ENCODE data around the gene SERPINI1.

SERPINI1 gene

DNA sequence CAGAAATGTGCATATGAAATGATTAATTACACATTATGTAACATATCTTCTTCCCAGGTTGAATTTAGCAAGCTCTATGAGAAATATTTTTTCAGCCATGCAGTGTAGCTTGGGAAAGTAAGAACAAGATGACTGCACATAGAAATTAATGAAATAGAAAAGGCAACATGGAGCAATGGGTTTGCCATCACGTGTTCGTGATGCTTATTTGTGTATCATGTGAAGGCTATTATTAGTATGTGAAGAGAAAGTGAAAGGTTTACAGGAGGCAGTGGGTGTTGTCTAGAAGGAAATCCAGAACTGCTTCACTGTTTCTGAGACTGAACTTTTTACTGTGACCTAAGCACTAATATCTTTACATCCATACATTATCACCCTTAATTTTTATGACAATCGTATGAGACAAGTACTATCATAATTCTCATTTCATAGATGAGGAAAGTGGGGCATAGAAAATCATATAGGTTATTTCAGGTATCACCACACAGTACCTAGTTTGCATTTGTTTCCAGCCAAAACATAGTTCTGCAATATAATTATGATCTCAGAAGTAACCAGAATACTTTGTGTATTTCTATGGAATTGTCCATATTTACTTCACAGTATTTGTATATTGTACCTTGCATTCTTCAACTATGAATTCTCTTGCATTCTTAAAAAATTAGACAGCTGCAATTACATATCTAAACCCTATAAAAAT lies 14.9 kb downstream of the SERPINI1 start:
- Histone ChIP-seq H3K27me3 (ENCODE audit: control insufficient read depth, insufficient read depth, low read length) (no peaks in the 10 kb centered on the region), H3K27ac (ENCODE audit: low read depth, low read length) (no peak overlapping the region), H3K4me3 (ENCODE audit: low read depth, low read length) (no peak overlapping the region), H3K9ac (ENCODE audit: low read length) (no peak overlapping the region), H3K4me1 (ENCODE audit: control insufficient read depth, insufficient read depth, low read length) (no peaks in the 10 kb centered on the region), H3K9me3 (ENCODE audit: control insufficient read depth, insufficient read depth, low read depth, low read length) (no peaks in the 10 kb centered on the region), H3K36me3 (ENCODE audit: control insufficient read depth, insufficient read depth, low read length) (no peaks in the 10 kb centered on the region)

DNA sequence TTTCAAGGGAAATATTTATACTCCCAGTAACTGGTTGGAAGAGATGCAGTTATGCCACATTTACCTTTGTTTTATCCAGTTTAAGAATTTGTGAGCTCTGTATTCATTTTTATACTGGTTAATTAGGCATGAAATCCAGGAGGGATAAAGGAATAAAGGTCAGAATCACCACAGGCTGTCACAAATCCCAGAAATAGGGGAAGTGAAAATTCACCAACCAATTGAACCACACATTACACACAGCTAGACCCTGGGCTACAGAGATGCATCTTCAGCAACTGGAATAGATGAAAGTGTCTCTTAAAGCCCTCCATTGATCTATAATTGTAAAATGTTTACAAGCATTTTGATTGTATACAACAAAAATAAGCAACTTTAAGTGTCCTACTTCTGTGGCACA lies 18.5 kb downstream of the SERPINI1 start:
- Histone ChIP-seq H3K9ac (ENCODE audit: low read length) (no peak overlapping the region), H3K4me3 (ENCODE audit: low read depth, low read length) (no peak overlapping the region), H3K27ac (ENCODE audit: low read depth, low read length) (no peak overlapping the region), H3K36me3 (ENCODE audit: control insufficient read depth, insufficient read depth, low read length) (no peaks in the 10 kb centered on the region), H3K9me3 (ENCODE audit: control insufficient read depth, insufficient read depth, low read depth, low read length) (0 out of 2 replicates have a peak, but pooled peaks cover 3% of the 10 kb centered on the region), H3K4me1 (ENCODE audit: control insufficient read depth, insufficient read depth, low read length) (no peaks in the 10 kb centered on the region), H3K27me3 (ENCODE audit: control insufficient read depth, insufficient read depth, low read length) (no peaks in the 10 kb centered on the region)

DNA sequence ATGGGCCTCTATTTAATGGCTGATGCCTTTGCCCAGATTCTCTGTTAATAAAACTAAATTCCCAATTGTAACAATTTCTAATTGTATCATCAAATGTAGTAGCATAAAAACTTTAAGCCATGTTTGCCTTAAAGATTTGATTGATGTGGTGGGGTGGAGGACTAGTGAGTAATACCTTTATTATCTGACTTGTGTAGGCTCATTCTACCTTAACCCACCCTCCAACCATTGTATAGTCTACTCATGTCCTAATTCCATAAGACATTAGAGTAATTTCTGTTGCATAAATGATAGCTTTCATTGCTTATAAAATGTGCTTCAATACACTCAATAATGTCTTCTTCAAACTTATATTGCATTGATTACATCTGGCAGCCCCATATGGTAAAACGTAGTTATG lies 25.8 kb downstream of the SERPINI1 start:
- Histone ChIP-seq H3K27ac (ENCODE audit: low read depth, low read length) (no peak overlapping the region), H3K9me3 (ENCODE audit: control insufficient read depth, insufficient read depth, low read depth, low read length) (peaks cover 17% of the 10 kb centered on the region), H3K36me3 (ENCODE audit: control insufficient read depth, insufficient read depth, low read length) (no peaks in the 10 kb centered on the region), H3K27me3 (ENCODE audit: control insufficient read depth, insufficient read depth, low read length) (no peaks in the 10 kb centered on the region), H3K4me1 (ENCODE audit: control insufficient read depth, insufficient read depth, low read length) (no peaks in the 10 kb centered on the region), H3K4me3 (ENCODE audit: low read depth, low read length) (no peak overlapping the region), H3K9ac (ENCODE audit: low read length) (no peak overlapping the region)

DNA sequence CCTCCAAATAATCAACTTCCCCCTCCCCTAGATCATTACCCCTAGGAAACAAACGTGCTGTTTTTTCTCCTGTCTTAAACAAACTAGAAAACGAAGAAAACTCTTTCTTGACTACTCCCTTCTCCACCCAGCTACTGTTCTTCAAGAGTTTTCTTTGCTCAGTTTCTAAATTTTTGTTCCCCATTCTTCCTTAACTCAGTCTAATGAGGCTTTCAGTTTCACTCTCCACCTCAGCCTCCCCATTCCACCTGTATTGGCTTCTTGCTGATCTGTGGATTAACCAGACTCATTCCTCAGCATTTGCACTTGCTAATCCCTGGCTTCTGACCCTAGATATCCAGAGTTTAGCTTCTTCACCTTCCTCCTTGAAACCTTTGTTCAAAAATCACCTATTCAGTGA lies 26.8 kb downstream of the SERPINI1 start:
- no peaks in the 10 kb centered on the region for H3K36me3 ChIP-seq (ENCODE audit: control insufficient read depth, insufficient read depth, low read length)
- no peak overlapping the region for H3K27ac ChIP-seq (ENCODE audit: low read depth, low read length)
- H3K4me1 ChIP-seq (ENCODE audit: control insufficient read depth, insufficient read depth, low read length) = no peaks in the 10 kb centered on the region
- H3K27me3 ChIP-seq (ENCODE audit: control insufficient read depth, insufficient read depth, low read length) = no peaks in the 10 kb centered on the region
- H3K4me3 ChIP-seq (ENCODE audit: low read depth, low read length) = no peak overlapping the region
- no peak overlapping the region for H3K9ac ChIP-seq (ENCODE audit: low read length)
- H3K9me3 ChIP-seq (ENCODE audit: control insufficient read depth, insufficient read depth, low read depth, low read length) = peaks cover 17% of the 10 kb centered on the region

DNA sequence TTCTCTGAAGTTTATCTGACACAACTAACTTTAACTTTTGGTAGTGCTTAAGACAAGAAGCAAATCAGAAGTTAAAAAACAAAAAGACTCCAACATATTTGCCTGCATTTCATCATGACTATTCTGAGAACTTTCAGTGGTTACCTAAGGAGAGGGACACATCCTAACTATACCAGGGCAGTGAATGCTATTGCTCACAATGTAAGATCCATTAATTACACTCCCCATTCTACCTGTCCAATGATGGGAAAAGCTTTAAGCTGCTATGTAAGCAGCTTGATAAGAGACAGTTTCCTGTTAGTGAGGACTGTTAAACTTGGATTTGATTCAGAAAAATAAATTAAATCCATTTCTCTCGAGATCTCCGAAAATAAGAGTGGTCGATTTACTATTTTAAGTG lies 37.5 kb downstream of the SERPINI1 start:
- H3K36me3 ChIP-seq (ENCODE audit: control insufficient read depth, insufficient read depth, low read length) = no peaks in the 10 kb centered on the region
- no peaks in the 10 kb centered on the region for H3K4me1 ChIP-seq (ENCODE audit: control insufficient read depth, insufficient read depth, low read length)
- H3K9me3 ChIP-seq (ENCODE audit: control insufficient read depth, insufficient read depth, low read depth, low read length) = peaks cover 4% of the 10 kb centered on the region; the same call in 1 of the 2 replicates
- H3K27ac ChIP-seq (ENCODE audit: low read depth, low read length) = no peak overlapping the region
- no peaks in the 10 kb centered on the region for H3K27me3 ChIP-seq (ENCODE audit: control insufficient read depth, insufficient read depth, low read length)
- no peak overlapping the region for H3K4me3 ChIP-seq (ENCODE audit: low read depth, low read length)
- H3K9ac ChIP-seq (ENCODE audit: low read length) = no peak overlapping the region

DNA sequence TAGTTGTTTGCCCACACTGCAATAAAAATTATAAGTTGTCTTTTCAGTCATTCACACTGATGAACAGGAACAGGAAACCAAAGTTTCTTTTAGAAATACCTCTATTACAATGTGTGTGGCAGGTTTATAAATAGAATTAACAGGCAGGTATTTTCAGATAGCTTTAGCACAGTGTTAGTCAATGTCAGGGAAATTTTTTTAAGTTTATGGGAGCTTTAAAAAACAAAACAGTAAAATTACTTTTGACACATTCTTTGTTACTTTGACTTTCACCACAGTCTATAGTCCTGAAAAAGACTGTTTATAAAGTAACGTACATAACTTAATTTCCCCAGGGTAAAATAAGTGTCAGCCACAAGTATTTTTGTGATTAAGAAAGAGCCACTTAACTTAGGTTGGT lies 38.1 kb downstream of the SERPINI1 start:
- Histone ChIP-seq H3K36me3 (ENCODE audit: control insufficient read depth, insufficient read depth, low read length) (no peaks in the 10 kb centered on the region), H3K27me3 (ENCODE audit: control insufficient read depth, insufficient read depth, low read length) (no peaks in the 10 kb centered on the region), H3K9ac (ENCODE audit: low read length) (no peak overlapping the region), H3K9me3 (ENCODE audit: control insufficient read depth, insufficient read depth, low read depth, low read length) (peaks cover 10% of the 10 kb centered on the region; the same call in 1 of the 2 replicates), H3K27ac (ENCODE audit: low read depth, low read length) (no peak overlapping the region), H3K4me1 (ENCODE audit: control insufficient read depth, insufficient read depth, low read length) (no peaks in the 10 kb centered on the region), H3K4me3 (ENCODE audit: low read depth, low read length) (no peak overlapping the region)

DNA sequence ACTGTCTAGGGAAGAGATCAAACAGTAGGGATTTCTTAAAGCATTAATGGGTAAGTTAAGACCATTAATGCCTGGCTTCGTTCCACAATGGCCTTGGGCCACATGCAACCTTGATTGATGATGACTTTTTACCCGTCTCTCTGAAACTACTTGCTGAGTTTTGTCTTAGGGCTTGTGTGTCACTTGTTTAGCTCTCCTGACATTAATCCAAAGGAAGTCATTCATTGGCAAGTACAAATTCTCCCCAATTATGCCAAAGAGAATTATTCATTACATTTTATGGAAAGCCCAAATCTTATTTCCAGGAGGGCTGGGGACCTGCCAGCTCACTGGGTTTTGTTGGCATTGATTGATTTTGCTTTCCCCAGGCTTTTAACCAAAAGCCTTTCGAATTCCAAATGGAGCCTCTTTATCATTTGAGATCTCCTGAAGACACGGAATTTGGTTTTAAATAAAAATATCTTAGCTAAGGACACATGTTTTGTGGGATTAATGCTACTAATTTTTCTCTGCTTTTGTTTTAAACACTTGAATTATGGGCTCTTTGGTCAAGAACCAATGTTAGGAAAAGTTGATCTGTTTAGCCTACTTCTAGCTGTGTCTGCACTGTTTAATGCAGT lies 40.7 kb downstream of the SERPINI1 start:
- peaks cover 13% of the 10 kb centered on the region; the same call in 1 of the 2 replicates for H3K9me3 ChIP-seq (ENCODE audit: control insufficient read depth, insufficient read depth, low read depth, low read length)
- H3K4me1 ChIP-seq (ENCODE audit: control insufficient read depth, insufficient read depth, low read length) = peaks cover 5% of the 10 kb centered on the region; the same call in 1 of the 2 replicates
- H3K27ac ChIP-seq (ENCODE audit: low read depth, low read length) = no peak overlapping the region
- no peak overlapping the region for H3K9ac ChIP-seq (ENCODE audit: low read length)
- no peak overlapping the region for H3K4me3 ChIP-seq (ENCODE audit: low read depth, low read length)
- H3K36me3 ChIP-seq (ENCODE audit: control insufficient read depth, insufficient read depth, low read length) = no peaks in the 10 kb centered on the region
- no peaks in the 10 kb centered on the region for H3K27me3 ChIP-seq (ENCODE audit: control insufficient read depth, insufficient read depth, low read length)

DNA sequence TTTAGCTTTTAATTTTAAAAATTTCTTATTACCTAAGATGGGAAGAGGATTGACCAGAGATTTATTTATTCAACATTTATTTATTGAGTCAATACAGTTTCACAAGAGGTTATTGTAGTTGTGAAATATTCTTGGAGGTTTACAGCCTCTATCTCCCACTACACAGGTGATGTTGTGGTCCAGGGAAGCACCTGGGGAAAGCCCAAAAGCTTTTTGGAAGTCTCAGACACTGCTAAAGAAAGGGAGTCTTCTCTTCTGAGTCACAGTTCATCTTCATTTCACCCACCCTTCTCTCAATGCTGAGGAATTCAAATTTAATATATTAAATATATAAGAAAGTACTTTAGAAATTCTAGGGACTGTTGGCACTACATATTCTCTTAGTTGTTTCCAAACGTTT lies 41.8 kb downstream of the SERPINI1 start:
- Histone ChIP-seq H3K4me3 (ENCODE audit: low read depth, low read length) (no peak overlapping the region), H3K27ac (ENCODE audit: low read depth, low read length) (no peak overlapping the region), H3K9me3 (ENCODE audit: control insufficient read depth, insufficient read depth, low read depth, low read length) (peaks cover 13% of the 10 kb centered on the region; the same call in 1 of the 2 replicates), H3K9ac (ENCODE audit: low read length) (no peak overlapping the region), H3K36me3 (ENCODE audit: control insufficient read depth, insufficient read depth, low read length) (no peaks in the 10 kb centered on the region), H3K27me3 (ENCODE audit: control insufficient read depth, insufficient read depth, low read length) (no peaks in the 10 kb centered on the region), H3K4me1 (ENCODE audit: control insufficient read depth, insufficient read depth, low read length) (peaks cover 5% of the 10 kb centered on the region; the same call in 1 of the 2 replicates)

DNA sequence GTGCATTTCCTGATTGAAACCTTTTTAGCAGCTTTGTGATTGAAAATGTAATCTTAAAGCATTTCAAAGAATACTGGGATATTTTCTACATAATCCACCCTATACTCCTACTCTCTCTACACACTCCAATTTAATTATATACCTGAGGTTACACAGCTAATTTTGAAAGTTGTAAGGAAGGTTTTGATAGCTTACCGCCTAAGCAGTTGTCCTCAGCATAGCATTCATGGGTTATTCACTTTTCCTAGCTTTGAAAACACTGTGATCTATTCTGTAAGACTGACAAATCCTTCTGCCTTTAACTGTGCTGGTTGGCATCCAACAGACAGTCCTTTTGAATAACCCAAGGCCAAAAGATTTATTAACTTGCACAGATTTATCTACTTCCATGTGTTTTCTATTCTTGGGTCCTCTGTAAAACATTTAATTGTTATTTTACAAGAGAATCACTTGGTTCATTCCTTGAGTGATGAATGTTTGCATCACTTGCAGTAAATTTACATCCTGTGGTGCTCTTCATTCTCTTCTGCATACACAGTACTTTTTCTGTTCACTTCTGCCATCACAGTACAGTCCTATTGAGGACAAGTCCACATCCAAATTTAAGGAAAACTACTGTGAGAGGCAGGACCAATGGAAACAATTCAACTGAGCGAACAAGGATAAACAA lies 44.8 kb downstream of the SERPINI1 start:
- H3K4me1 ChIP-seq (ENCODE audit: control insufficient read depth, insufficient read depth, low read length) = peaks cover 5% of the 10 kb centered on the region; the same call in 1 of the 2 replicates
- no peaks in the 10 kb centered on the region for H3K36me3 ChIP-seq (ENCODE audit: control insufficient read depth, insufficient read depth, low read length)
- H3K27me3 ChIP-seq (ENCODE audit: control insufficient read depth, insufficient read depth, low read length) = no peaks in the 10 kb centered on the region
- no peak overlapping the region for H3K27ac ChIP-seq (ENCODE audit: low read depth, low read length)
- no peak overlapping the region for H3K9ac ChIP-seq (ENCODE audit: low read length)
- no peak overlapping the region for H3K4me3 ChIP-seq (ENCODE audit: low read depth, low read length)
- H3K9me3 ChIP-seq (ENCODE audit: control insufficient read depth, insufficient read depth, low read depth, low read length) = peaks cover 13% of the 10 kb centered on the region; the same call in 1 of the 2 replicates

DNA sequence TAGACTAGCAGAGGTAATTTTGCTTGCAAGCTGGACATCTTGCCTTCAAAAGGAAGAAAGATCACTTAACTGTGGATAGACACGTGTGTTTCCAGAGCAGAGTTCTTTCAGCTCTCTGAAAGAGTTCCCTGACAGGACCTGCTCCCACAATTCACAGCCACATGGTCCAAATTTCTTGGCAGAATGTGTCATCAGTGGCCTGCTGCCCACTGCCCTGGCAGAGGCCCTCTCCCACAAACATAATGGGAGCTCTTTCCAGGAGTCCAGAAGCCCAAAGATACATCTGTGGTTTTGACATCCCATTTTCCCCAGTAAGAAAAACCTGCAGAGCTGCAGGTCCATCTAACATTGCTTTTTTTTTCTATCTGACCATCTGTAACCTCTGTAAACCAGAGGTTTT lies 48.3 kb downstream of the SERPINI1 start:
- peaks cover 5% of the 10 kb centered on the region; the same call in 1 of the 2 replicates for H3K4me1 ChIP-seq (ENCODE audit: control insufficient read depth, insufficient read depth, low read length)
- no peak overlapping the region for H3K4me3 ChIP-seq (ENCODE audit: low read depth, low read length)
- H3K27ac ChIP-seq (ENCODE audit: low read depth, low read length) = no peak overlapping the region
- no peak overlapping the region for H3K9ac ChIP-seq (ENCODE audit: low read length)
- H3K36me3 ChIP-seq (ENCODE audit: control insufficient read depth, insufficient read depth, low read length) = no peaks in the 10 kb centered on the region
- no peaks in the 10 kb centered on the region for H3K27me3 ChIP-seq (ENCODE audit: control insufficient read depth, insufficient read depth, low read length)
- 0 out of 2 replicates have a peak, but pooled peaks cover 2% of the 10 kb centered on the region for H3K9me3 ChIP-seq (ENCODE audit: control insufficient read depth, insufficient read depth, low read depth, low read length)

DNA sequence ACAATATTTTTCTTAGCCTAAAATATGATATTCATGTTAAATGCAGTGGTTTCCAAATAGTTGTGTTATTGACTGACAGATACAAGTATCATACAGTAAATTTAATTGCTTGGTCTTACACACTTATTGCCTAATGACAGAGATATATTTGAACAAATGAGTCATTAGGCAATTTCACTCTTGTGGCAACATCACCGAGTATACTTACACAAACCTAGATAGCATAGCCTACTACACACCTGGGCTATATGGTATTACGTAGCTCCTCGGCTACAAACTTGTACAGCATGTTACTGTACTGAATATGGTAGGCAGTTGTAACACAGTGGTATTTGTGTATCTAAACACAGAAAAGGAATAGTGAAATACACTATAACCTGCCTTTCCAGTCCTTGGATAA lies 50.3 kb downstream of the SERPINI1 start:
- Histone ChIP-seq H3K9me3 (ENCODE audit: control insufficient read depth, insufficient read depth, low read depth, low read length) (no peaks in the 10 kb centered on the region), H3K27me3 (ENCODE audit: control insufficient read depth, insufficient read depth, low read length) (no peaks in the 10 kb centered on the region), H3K4me3 (ENCODE audit: low read depth, low read length) (no peak overlapping the region), H3K27ac (ENCODE audit: low read depth, low read length) (no peak overlapping the region), H3K36me3 (ENCODE audit: control insufficient read depth, insufficient read depth, low read length) (no peaks in the 10 kb centered on the region), H3K9ac (ENCODE audit: low read length) (no peak overlapping the region), H3K4me1 (ENCODE audit: control insufficient read depth, insufficient read depth, low read length) (no peaks in the 10 kb centered on the region; the same call in 1 of the 2 replicates)

Measured in HUES6 (cell line).